Measurements from ENCODE around the gene SEMG2. TPM values are rescaled to one million over a fixed set of nuclear protein-coding genes. Genes with fewer than 3 reads are reported as not detected.

SEMG2 gene
- total RNA-seq, 4 donors from 2014 or later, result 0.25 TPM; not detected in 3

- Histone ChIP-seq H3K27me3 (no peaks in the 10 kb centered on the region), H3K9me3 (no peaks in the 10 kb centered on the region), H3K4me1 (no peaks in the 10 kb centered on the region), H3K36me3 (no peaks in the 10 kb centered on the region), H3K27ac (no peak overlapping the region), H3K4me3 (no peak overlapping the region)
- TF ChIP-seq POLR2A (IDR thresholded peaks at IDR 0.05), result no peak
- no peak for TF ChIP-seq EP300 (IDR thresholded peaks at IDR 0.05)
- TF ChIP-seq CTCF (IDR thresholded peaks at IDR 0.05), result no peak
- no peak for TF ChIP-seq POLR2AphosphoS5 (IDR thresholded peaks at IDR 0.05)
- no peak for DNase-seq (ENCODE audit: low spot score in 2 of 2)
These were observed 45.8 kb downstream of the SEMG2 start for GRCh38 chr20:45266977-45267376.

- WGBS, result 62% methylated on average over 3 of the region's 3 CpGs
- H3K27ac ChIP-seq, result no peak overlapping the region
- TF ChIP-seq EP300 (IDR thresholded peaks at IDR 0.05) (no peak), CTCF (IDR thresholded peaks at IDR 0.05) (no peak), POLR2AphosphoS5 (IDR thresholded peaks at IDR 0.05) (no peak), POLR2A (IDR thresholded peaks at IDR 0.05) (no peak)
- H3K27me3 ChIP-seq, result no peaks in the 10 kb centered on the region
- H3K4me3 ChIP-seq, result no peak overlapping the region
- no peak for DNase-seq (ENCODE audit: low spot score in 2 of 2)
- H3K36me3 ChIP-seq, result no peaks in the 10 kb centered on the region
- no peaks in the 10 kb centered on the region for H3K4me1 ChIP-seq
- H3K9me3 ChIP-seq, result no peaks in the 10 kb centered on the region
These were observed 47.4 kb downstream of the SEMG2 start for GRCh38 chr20:45268531-45268930.

- no peaks in the 10 kb centered on the region for H3K4me1 ChIP-seq
- 94% methylated on average over 3 of the region's 3 CpGs for WGBS
- no peak overlapping the region for H3K27ac ChIP-seq
- H3K4me3 ChIP-seq, result no peak overlapping the region
- no peaks in the 10 kb centered on the region for H3K27me3 ChIP-seq
- H3K9me3 ChIP-seq, result no peaks in the 10 kb centered on the region
- no peak for DNase-seq (ENCODE audit: low spot score in 2 of 2)
- H3K36me3 ChIP-seq, result no peaks in the 10 kb centered on the region
- TF ChIP-seq CTCF (IDR thresholded peaks at IDR 0.05), result no peak
- TF ChIP-seq POLR2AphosphoS5 (IDR thresholded peaks at IDR 0.05), result no peak
- no peak for TF ChIP-seq EP300 (IDR thresholded peaks at IDR 0.05)
- no peak for TF ChIP-seq POLR2A (IDR thresholded peaks at IDR 0.05)
These were observed 47.9 kb downstream of the SEMG2 start for GRCh38 chr20:45269056-45269455.

GRCh38 chr20:45269754-45270270 is 48.6 kb downstream of the SEMG2 start:
- Histone ChIP-seq H3K9me3 (no peaks in the 10 kb centered on the region), H3K36me3 (no peaks in the 10 kb centered on the region), H3K4me3 (no peak overlapping the region), H3K27ac (no peak overlapping the region), H3K4me1 (no peaks in the 10 kb centered on the region), H3K27me3 (no peaks in the 10 kb centered on the region)
- DNase-seq (ENCODE audit: low spot score in 2 of 2), result no peak
- 56% methylated on average over 4 of the region's 4 CpGs for WGBS
- TF ChIP-seq POLR2AphosphoS5 (IDR thresholded peaks at IDR 0.05) (no peak), EP300 (IDR thresholded peaks at IDR 0.05) (no peak), CTCF (IDR thresholded peaks at IDR 0.05) (no peak), POLR2A (IDR thresholded peaks at IDR 0.05) (no peak)

Other genes starting within 250 kb of the SEMG2 start
- gene KCNS1, start 120.2 kb upstream of the SEMG2 start, total RNA-seq, result 1 to 10 TPM; 1.0 to 5.5 (median 2.3) TPM
- 100 to 1,000 TPM; 284 to 409 (median 356) TPM for gene WFDC5, start 106.2 kb upstream of the SEMG2 start, total RNA-seq
- 1 to 10 TPM in 2 of 4 donors, under 1 TPM in 1, not detected in 1; 0.98 to 7.6 (median 2.3) TPM for gene WFDC12, start 96.9 kb upstream of the SEMG2 start, total RNA-seq
- gene PI3, start 46.5 kb upstream of the SEMG2 start, total RNA-seq, result 10 to 100 TPM in 2 of 4 donors, 1 to 10 TPM in 2; 2.6 to 98.2 (median 8.0) TPM
- gene SEMG1, start 14.3 kb upstream of the SEMG2 start, total RNA-seq, result not detected
- 100 to 1,000 TPM in 3 of 4 donors, 10 to 100 TPM in 1; 97.4 to 632 (median 292) TPM for gene SLPI, start 33.2 kb downstream of the SEMG2 start, total RNA-seq
- gene RBPJL, start 85.5 kb downstream of the SEMG2 start, total RNA-seq, result not detected
- 1 to 10 TPM in 1 of 4 donors, under 1 TPM in 2, not detected in 1; 0.25 to 1.5 (median 0.94) TPM for gene MATN4, start 86.9 kb downstream of the SEMG2 start, total RNA-seq
- 100 to 1,000 TPM; 156 to 255 (median 216) TPM for gene SDC4, start 127.1 kb downstream of the SEMG2 start, total RNA-seq
- 10 to 100 TPM; 30.9 to 49.5 (median 38.7) TPM for gene SYS1, start 141.8 kb downstream of the SEMG2 start, total RNA-seq
- under 1 TPM in 1 of 4 donors, not detected in 3; 0.32 TPM for gene TP53TG5, start 157.0 kb downstream of the SEMG2 start, total RNA-seq
- 10 to 100 TPM; 42.4 to 72.3 (median 49.7) TPM for gene DBNDD2, start 186.9 kb downstream of the SEMG2 start, total RNA-seq
- 10 to 100 TPM; 44.6 to 77.8 (median 51.8) TPM for gene PIGT, start 194.8 kb downstream of the SEMG2 start, total RNA-seq
- 10 to 100 TPM; 29.6 to 58.0 (median 34.1) TPM for gene WFDC2, start 248.4 kb downstream of the SEMG2 start, total RNA-seq